DND-41 (cell line): ENCODE results near the gene STN1.

Experiments
- EZH2 ChIP-seq: IDR thresholded peaks from 3 replicates; pipeline ENCODE4 v1.6.1; 2012; ENCODE audit warnings: borderline replicate concordance, low read depth, mild to moderate bottlenecking, moderate library complexity, low read length, inconsistent platforms; ENCODE audit not compliant: severe bottlenecking
- TF ChIP-seq, protein P1 (sequence below): IDR thresholded peaks from 2 replicates; pipeline ENCODE4 v1.5.1; 2012; ENCODE audit warnings: borderline replicate concordance, low read length, moderate library complexity, mild to moderate bottlenecking; ENCODE audit not compliant: poor library complexity, severe bottlenecking; ENCODE audit errors: extremely low read depth

DNA sequence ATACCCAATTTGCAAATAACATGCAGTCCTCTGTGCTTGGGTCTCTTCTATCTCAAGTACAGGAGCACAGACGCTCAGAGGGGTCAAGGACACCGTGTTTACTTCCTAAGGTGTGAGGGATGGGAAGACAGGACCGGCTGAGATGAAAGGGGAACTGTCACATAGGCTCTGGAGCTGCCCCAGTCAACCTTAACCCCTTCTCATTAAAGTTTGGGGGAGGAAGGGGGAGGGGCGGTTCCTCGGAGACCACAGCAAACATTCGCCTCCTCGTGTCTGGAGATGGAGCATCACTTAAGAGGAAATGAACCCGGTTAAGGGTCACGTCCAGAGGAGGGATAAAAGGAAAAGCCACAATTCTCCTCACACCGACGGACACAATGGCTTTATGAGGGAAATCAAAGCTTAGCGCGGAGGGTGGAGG lies 63.7 kb downstream of the STN1 start:
- no peak for TF ChIP-seq EZH2
- TF ChIP-seq, protein P1, sequence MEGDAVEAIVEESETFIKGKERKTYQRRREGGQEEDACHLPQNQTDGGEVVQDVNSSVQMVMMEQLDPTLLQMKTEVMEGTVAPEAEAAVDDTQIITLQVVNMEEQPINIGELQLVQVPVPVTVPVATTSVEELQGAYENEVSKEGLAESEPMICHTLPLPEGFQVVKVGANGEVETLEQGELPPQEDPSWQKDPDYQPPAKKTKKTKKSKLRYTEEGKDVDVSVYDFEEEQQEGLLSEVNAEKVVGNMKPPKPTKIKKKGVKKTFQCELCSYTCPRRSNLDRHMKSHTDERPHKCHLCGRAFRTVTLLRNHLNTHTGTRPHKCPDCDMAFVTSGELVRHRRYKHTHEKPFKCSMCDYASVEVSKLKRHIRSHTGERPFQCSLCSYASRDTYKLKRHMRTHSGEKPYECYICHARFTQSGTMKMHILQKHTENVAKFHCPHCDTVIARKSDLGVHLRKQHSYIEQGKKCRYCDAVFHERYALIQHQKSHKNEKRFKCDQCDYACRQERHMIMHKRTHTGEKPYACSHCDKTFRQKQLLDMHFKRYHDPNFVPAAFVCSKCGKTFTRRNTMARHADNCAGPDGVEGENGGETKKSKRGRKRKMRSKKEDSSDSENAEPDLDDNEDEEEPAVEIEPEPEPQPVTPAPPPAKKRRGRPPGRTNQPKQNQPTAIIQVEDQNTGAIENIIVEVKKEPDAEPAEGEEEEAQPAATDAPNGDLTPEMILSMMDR, result no peak
